HG02938 (cell line): ENCODE measurements around the gene PSMB9.

ENCODE experiments used
- ATAC-seq: cut with Tn5 transposase; IDR thresholded peaks from one replicate; pipeline ENCODE4 v1.9.1; 2021; ENCODE audit warnings: mild to moderate bottlenecking, moderate library complexity; ENCODE audit not compliant: unreplicated experiment

The PSMB9 gene

GRCh38 chr6:32839356-32839755 is 14.6 kb upstream of the PSMB9 start:
- no peak for ATAC-seq

GRCh38 chr6:32840604-32841246 is 13.3 kb upstream of the PSMB9 start:
- ATAC-seq = no peak

GRCh38 chr6:32842021-32842650 is 11.9 kb upstream of the PSMB9 start:
- ATAC-seq = no peak

- ATAC-seq = no peak
Observed at GRCh38 chr6:32842690-32843089, 11.3 kb upstream of the PSMB9 start.

- no peak for ATAC-seq
Observed at GRCh38 chr6:32843331-32843978, 10.5 kb upstream of the PSMB9 start.

- ATAC-seq = peak; percentile 76
Observed at GRCh38 chr6:32843979-32844838, 9.8 kb upstream of the PSMB9 start, which contains the start of gene PSMB8. PSMB8 (minus strand) TSS chr6:32844047; CDS start chr6:32843996, 51 bp downstream.

- no peak for ATAC-seq
Observed at GRCh38 chr6:32844839-32845383, 9.1 kb upstream of the PSMB9 start.

- no peak for ATAC-seq
Observed at GRCh38 chr6:32845384-32845884, 8.6 kb upstream of the PSMB9 start.

GRCh38 chr6:32847004-32847403 is 7.0 kb upstream of the PSMB9 start:
- ATAC-seq = no peak

- no peak for ATAC-seq
Observed at GRCh38 chr6:32847795-32848194, 6.2 kb upstream of the PSMB9 start.

- ATAC-seq = no peak
Observed at GRCh38 chr6:32849126-32849525, 4.9 kb upstream of the PSMB9 start.

GRCh38 chr6:32851025-32851424 is 3.0 kb upstream of the PSMB9 start:
- ATAC-seq = no peak

GRCh38 chr6:32852018-32852843 is 1.8 kb upstream of the PSMB9 start:
- ATAC-seq = no peak

GRCh38 chr6:32852844-32853540 is 1.0 kb upstream of the PSMB9 start:
- ATAC-seq = peak; percentile 17

GRCh38 chr6:32854376-32855178 is 585 bp downstream of the PSMB9 start:
- ATAC-seq = peak; percentile 23

- no peak for ATAC-seq
Observed at GRCh38 chr6:32855467-32856174, 1.6 kb downstream of the PSMB9 start.

- no peak for ATAC-seq
Observed at GRCh38 chr6:32857156-32857891, 3.3 kb downstream of the PSMB9 start.
